Tibial nerve (tissue), 4 donors: ENCODE data around the gene MPEG1. TPM values are rescaled to one million over a fixed set of nuclear protein-coding genes. Genes with fewer than 3 reads are reported as not detected.

Experiments
- DNase-seq, 2 donors: peaks; one replicate each; pipeline ENCODE4 v3.0.0-alpha.2; 2019; ENCODE audit warnings: low spot score in 2 of 2
- H3K27ac ChIP-seq, 4 donors: fragments of 200-600 bp; sonication (generic) in 3 of 4; one replicate each; pipeline ENCODE4 v1.5.1; 2017 to 2019; ENCODE audit warnings: mild to moderate bottlenecking in 1 of 4
- H3K27me3 ChIP-seq, 2 donors: fragments of 200-600 bp; sonication (generic) in 1 of 2; one replicate each; pipeline versions ENCODE4 v1.5.1 to v1.6.0; 2017 to 2019
- H3K36me3 ChIP-seq, 3 donors: fragments of 200-600 bp; sonication (generic); one replicate each; pipeline ENCODE4 v1.5.1; 2018 to 2019
- H3K4me1 ChIP-seq, 4 donors: fragments of 200-600 bp; sonication (generic) in 3 of 4; one replicate each; pipeline ENCODE4 v1.5.1; 2017 to 2019
- H3K4me3 ChIP-seq, 4 donors: fragments of 200-600 bp; sonication (generic) in 3 of 4; one replicate each; pipeline ENCODE4 v1.5.1; 2017 to 2019; ENCODE audit warnings: mild to moderate bottlenecking in 1 of 4, moderate library complexity in 1 of 4
- H3K9me3 ChIP-seq, 4 donors: fragments of 200-600 bp; sonication (generic) in 3 of 4; one replicate each; pipeline ENCODE4 v1.5.1; 2017 to 2019
- EP300 ChIP-seq, 2 donors: sonication (generic); formaldehyde crosslinking; IDR thresholded peaks; one replicate each; pipeline ENCODE4 v1.6.1; 2017; ENCODE audit warnings: antibody characterized with exemption in 2 of 2, mild to moderate bottlenecking in 1 of 2
- POLR2A ChIP-seq, 2 donors: fragments of 450-650 bp; IDR thresholded peaks; one replicate each; pipeline ENCODE4 v1.6.1; 2017; ENCODE audit warnings: antibody characterized with exemption in 2 of 2, mild to moderate bottlenecking in 2 of 2, moderate library complexity in 2 of 2
- WGBS, 2 donors: methylation state at CpG; one replicate each; pipeline ENCODE4 v1.1.5; 2018; 5-methylcytosine and 5-hydroxymethylcytosine counted together
- total RNA-seq, 4 donors: library from RNA; depleted of rRNA; stranded (reverse); fragments of >200 nt; gene quantifications; one replicate each; pipeline ENCODE4 v1.1.0, GENCODE V29; 2016
- TF ChIP-seq, protein P1 (sequence below), 5 experiments: fragments of 200-600 bp in 3 of 5; fragments of 450-650 bp in 2 of 5; sonication (generic) in 3 of 5; IDR thresholded peaks; one replicate each; pipeline ENCODE4 v1.5.1; 2016 to 2019; ENCODE audit warnings: antibody characterized with exemption in 5 of 5, mild to moderate bottlenecking in 3 of 5, moderate library complexity in 2 of 5

The MPEG1 gene
- total RNA-seq, 4 donors from 2014 or later: 7.0 to 12.3 (median 9.6) TPM

DNA sequence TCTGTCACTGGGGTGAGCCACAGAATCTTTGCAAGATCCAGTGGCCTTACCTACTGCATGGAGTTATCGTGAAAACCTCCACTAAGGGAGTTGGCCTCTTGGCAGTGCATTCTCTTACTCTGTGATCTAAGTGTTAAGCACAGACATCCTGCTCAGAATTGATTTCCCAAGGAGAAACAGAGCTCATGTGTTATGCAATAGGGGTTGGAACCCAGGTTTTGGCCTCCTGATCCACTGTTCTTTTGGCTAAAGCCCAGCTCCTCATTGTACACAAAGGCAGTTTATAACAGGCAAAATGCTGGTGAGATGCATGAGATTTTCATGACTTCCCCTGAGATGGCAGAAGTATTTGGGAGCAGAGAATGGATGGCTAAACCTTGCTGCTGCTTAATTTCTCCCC lies 29.0 kb downstream of the MPEG1 start:
- peak in 1 of 2 donors; percentile 54 for DNase-seq
- WGBS, 2 donors: 17 to 37% methylated on average over 1 of the region's 1 CpG
- H3K9me3 ChIP-seq: no peaks in the 10 kb centered on the region
- H3K4me1 ChIP-seq: peaks cover 0 to 100% (median 58%) of the 10 kb centered on the region in 4 donors
- peaks cover 0 to 19% (median 4%) of the 10 kb centered on the region in 3 donors for H3K36me3 ChIP-seq
- H3K27me3 ChIP-seq: no peaks in the 10 kb centered on the region
- H3K27ac ChIP-seq: peak overlapping the region; percentile 9 to 91 (median 59)
- peak in 1 of 2 donors; percentile 84 for TF ChIP-seq EP300 (IDR thresholded peaks at IDR 0.05)
- TF ChIP-seq, protein P1, sequence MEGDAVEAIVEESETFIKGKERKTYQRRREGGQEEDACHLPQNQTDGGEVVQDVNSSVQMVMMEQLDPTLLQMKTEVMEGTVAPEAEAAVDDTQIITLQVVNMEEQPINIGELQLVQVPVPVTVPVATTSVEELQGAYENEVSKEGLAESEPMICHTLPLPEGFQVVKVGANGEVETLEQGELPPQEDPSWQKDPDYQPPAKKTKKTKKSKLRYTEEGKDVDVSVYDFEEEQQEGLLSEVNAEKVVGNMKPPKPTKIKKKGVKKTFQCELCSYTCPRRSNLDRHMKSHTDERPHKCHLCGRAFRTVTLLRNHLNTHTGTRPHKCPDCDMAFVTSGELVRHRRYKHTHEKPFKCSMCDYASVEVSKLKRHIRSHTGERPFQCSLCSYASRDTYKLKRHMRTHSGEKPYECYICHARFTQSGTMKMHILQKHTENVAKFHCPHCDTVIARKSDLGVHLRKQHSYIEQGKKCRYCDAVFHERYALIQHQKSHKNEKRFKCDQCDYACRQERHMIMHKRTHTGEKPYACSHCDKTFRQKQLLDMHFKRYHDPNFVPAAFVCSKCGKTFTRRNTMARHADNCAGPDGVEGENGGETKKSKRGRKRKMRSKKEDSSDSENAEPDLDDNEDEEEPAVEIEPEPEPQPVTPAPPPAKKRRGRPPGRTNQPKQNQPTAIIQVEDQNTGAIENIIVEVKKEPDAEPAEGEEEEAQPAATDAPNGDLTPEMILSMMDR (IDR thresholded peaks at IDR 0.05): no peak
- no peak for TF ChIP-seq POLR2A (IDR thresholded peaks at IDR 0.05)
- H3K4me3 ChIP-seq: no peak overlapping the region

DNA sequence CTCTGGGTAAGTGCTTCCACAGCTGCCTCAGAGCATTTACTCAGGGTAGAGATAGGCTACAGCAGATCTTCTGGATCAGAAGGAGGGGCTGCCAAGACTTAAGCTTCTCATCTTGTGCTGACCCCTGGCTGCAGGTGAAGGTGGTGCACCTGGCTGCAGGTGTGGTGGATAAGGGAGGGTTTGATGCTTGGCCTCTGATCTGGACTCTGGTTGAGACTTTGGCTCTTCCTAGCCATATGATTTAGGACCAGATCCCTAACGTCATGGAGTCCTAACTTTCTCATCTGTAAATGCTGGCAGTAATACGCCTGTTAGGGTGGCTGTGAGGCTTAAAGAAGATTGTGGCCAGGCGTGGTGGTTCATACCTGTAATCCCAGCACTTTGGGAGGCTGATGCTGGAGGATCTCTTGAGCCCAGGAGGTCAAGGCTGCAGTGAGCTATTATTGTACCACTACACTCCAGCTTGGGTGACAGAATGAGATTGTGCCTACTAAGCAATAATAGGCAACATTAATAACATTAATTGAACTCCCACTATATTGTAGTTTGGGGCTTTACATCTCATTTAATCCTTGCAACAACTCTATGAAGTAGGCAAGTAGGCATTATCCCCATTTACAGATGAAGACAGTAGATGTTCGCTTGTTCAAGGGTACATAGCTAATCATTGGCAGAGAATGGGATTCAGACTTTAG lies 30.1 kb downstream of the MPEG1 start:
- Histone ChIP-seq H3K4me1 (peaks cover 0 to 100% (median 60%) of the 10 kb centered on the region in 4 donors), H3K4me3 (no peak overlapping the region), H3K36me3 (peaks cover 0 to 15% (median 4%) of the 10 kb centered on the region in 3 donors), H3K27me3 (no peaks in the 10 kb centered on the region), H3K9me3 (no peaks in the 10 kb centered on the region), H3K27ac (peak overlapping the region in 3 of 4 donors; percentile 9 to 91 (median 91))
- DNase-seq: no peak
- TF ChIP-seq, protein P1 (IDR thresholded peaks at IDR 0.05): peak in 1 of 5 experiments; percentile 39
- no peak for TF ChIP-seq POLR2A (IDR thresholded peaks at IDR 0.05)
- WGBS, 2 donors: 85 to 91% methylated on average over 4 of the region's 4 CpGs

DNA sequence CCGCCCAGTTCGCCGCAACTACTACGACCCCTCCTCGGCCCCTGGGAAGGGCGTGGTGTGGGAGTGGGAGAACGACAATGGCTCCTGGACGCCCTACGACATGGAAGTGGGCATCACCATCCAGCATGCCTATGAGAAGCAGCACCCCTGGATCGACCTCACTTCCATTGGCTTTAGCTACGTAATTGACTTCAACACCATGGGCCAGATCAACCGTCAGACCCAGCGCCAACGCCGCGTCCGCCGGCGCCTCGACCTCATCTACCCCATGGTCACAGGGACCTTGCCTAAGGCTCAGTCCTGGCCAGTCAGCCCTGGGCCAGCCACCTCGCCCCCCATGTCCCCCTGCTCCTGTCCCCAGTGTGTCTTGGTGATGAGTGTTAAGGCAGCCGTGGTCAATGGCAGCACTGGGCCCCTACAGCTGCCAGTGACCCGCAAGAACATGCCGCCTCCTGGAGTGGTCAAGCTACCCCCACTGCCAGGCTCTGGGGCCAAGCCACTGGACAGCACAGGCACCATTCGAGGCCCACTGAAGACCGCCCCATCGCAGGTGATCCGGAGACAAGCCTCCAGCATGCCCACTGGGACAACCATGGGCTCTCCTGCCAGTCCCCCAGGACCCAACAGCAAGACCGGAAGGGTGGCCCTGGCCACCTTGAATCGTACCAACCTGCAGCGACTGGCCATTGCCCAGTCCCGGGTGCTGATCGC lies 30.8 kb downstream of the MPEG1 start:
- Histone ChIP-seq H3K4me3 (no peak overlapping the region), H3K27me3 (no peaks in the 10 kb centered on the region), H3K9me3 (no peaks in the 10 kb centered on the region), H3K4me1 (peaks cover 0 to 100% (median 55%) of the 10 kb centered on the region in 4 donors), H3K27ac (peak overlapping the region in 3 of 4 donors; percentile 21 to 91 (median 91)), H3K36me3 (peaks cover 0 to 15% (median 4%) of the 10 kb centered on the region in 3 donors)
- 83 to 89% methylated on average over 26 to 33 of the region's 33 CpGs for WGBS, 2 donors
- no peak for DNase-seq
- TF ChIP-seq EP300 (IDR thresholded peaks at IDR 0.05) (no peak), POLR2A (IDR thresholded peaks at IDR 0.05) (no peak)
- TF ChIP-seq, protein P1 (IDR thresholded peaks at IDR 0.05): no peak

DNA sequence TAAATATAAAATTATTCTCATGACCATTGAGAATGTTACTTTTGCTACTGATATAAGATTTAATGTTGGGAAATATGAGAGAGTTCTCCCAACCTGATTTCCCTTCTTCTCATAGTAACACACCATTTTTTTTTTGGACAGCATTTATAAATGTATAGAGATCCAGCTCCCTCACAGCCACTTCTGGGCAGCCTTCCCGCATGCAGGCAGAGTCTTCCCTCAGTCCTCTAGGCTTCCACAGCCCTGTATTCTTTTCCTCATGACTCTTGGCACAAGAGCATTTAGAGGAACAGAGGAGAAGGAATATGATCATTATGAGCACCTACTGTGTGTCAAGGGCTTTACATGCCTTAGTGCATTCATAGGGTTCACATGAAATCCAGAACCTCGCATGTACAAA lies 31.8 kb downstream of the MPEG1 start:
- no peaks in the 10 kb centered on the region for H3K9me3 ChIP-seq
- H3K4me1 ChIP-seq: peaks cover 0 to 100% (median 51%) of the 10 kb centered on the region in 4 donors
- peaks cover 0 to 15% (median 4%) of the 10 kb centered on the region in 3 donors for H3K36me3 ChIP-seq
- DNase-seq: no peak
- TF ChIP-seq EP300 (IDR thresholded peaks at IDR 0.05) (no peak), POLR2A (IDR thresholded peaks at IDR 0.05) (no peak)
- TF ChIP-seq, protein P1 (IDR thresholded peaks at IDR 0.05): no peak
- WGBS, 2 donors: 54 to 63% methylated on average over 2 of the region's 2 CpGs
- H3K27ac ChIP-seq: peak overlapping the region in 3 of 4 donors; percentile 21 to 91 (median 91)
- no peak overlapping the region for H3K4me3 ChIP-seq
- H3K27me3 ChIP-seq: no peaks in the 10 kb centered on the region
